Hypothalamus (tissue), 51 donors: ENCODE results near the gene TRAPPC3L.

ENCODE experiments used
- DNase-seq, 51 donors: peaks; one replicate each; lab custom pipeline; 2025; lab: John Stamatoyannopoulos, UW

Gene TRAPPC3L

GRCh38 chr6:116560130-116560529 is 14.6 kb upstream of the TRAPPC3L start:
- no peak for DNase-seq

GRCh38 chr6:116557893-116558292 is 12.4 kb upstream of the TRAPPC3L start:
- DNase-seq: no peak

GRCh38 chr6:116556814-116557415 is 11.4 kb upstream of the TRAPPC3L start:
- DNase-seq: no peak

GRCh38 chr6:116556065-116556464 is 10.6 kb upstream of the TRAPPC3L start:
- no peak for DNase-seq

- DNase-seq: no peak
Measured at GRCh38 chr6:116553451-116553850, 8.0 kb upstream of the TRAPPC3L start, which contains the start of gene CALHM4. Gene CALHM4, plus strand, starts transcription at chr6:116553751. Its CDS starts 43 bp downstream, at chr6:116553794.

- no peak for DNase-seq
Measured at GRCh38 chr6:116550796-116551195, 5.3 kb upstream of the TRAPPC3L start.

- no peak for DNase-seq
Measured at GRCh38 chr6:116547358-116547757, 1.9 kb upstream of the TRAPPC3L start.

- no peak for DNase-seq
Measured at GRCh38 chr6:116543149-116543548, 2.3 kb downstream of the TRAPPC3L start.

- no peak for DNase-seq
Measured at GRCh38 chr6:116542426-116542825, 3.1 kb downstream of the TRAPPC3L start.

GRCh38 chr6:116536216-116536621 is 9.3 kb downstream of the TRAPPC3L start:
- DNase-seq: peak in 1 of 51 donors; percentile 16

- DNase-seq: no peak
Measured at GRCh38 chr6:116535109-116535508, 10.4 kb downstream of the TRAPPC3L start.

- no peak for DNase-seq
Measured at GRCh38 chr6:116533233-116533957, 12.1 kb downstream of the TRAPPC3L start.

- DNase-seq: peak in 16 of 51 donors; percentile 1 to 63 (median 15)
Measured at GRCh38 chr6:116531675-116532570, 13.6 kb downstream of the TRAPPC3L start.

- DNase-seq: no peak
Measured at GRCh38 chr6:116530436-116530835, 15.0 kb downstream of the TRAPPC3L start.

- no peak for DNase-seq
Measured at GRCh38 chr6:116529466-116530290, 15.8 kb downstream of the TRAPPC3L start.

GRCh38 chr6:116528780-116529179 is 16.7 kb downstream of the TRAPPC3L start:
- no peak for DNase-seq

GRCh38 chr6:116528133-116528532 is 17.4 kb downstream of the TRAPPC3L start:
- no peak for DNase-seq

GRCh38 chr6:116524236-116524635 is 21.2 kb downstream of the TRAPPC3L start:
- no peak for DNase-seq

- DNase-seq: no peak
Measured at GRCh38 chr6:116522896-116523295, 22.6 kb downstream of the TRAPPC3L start.

GRCh38 chr6:116518621-116519368 is 26.7 kb downstream of the TRAPPC3L start:
- no peak for DNase-seq
